HCT116 (cell line): Measurements from ENCODE around the gene SGCB.

Experiments used
- EZH2 ChIP-seq: fragments of 200-600 bp; sonication (generic); IDR thresholded peaks from 2 replicates; pipeline ENCODE4 v1.6.1; 2017; ENCODE audit warnings: antibody characterized with exemption, mixed run types
- JUND ChIP-seq: IDR thresholded peaks from 2 replicates; pipeline ENCODE4 v1.6.1; 2012
- MAX ChIP-seq: IDR thresholded peaks from 2 replicates; pipeline ENCODE4 v1.6.1; 2012
- POLR2A ChIP-seq: IDR thresholded peaks from 2 replicates; pipeline ENCODE4 v1.7.0; 2011; ENCODE audit warnings: borderline replicate concordance; ENCODE audit not compliant: insufficient read depth, insufficient read length; ENCODE audit errors: extremely low read depth
- RAD21 ChIP-seq: IDR thresholded peaks from 2 replicates; pipeline ENCODE4 v1.6.1; 2012; ENCODE audit warnings: low read depth, mild to moderate bottlenecking
- TCF7L2 ChIP-seq: IDR thresholded peaks from 2 replicates; pipeline ENCODE4 v1.7.0; 2011; ENCODE audit warnings: borderline replicate concordance, inconsistent platforms; ENCODE audit not compliant: insufficient read depth, insufficient read length; ENCODE audit errors: extremely low read depth
- TF ChIP-seq, protein P1 (sequence below), 3 experiments: fragments of 200-600 bp in 1 of 3; sonication (generic) in 1 of 3; IDR thresholded peaks in 2 of 3; conservative IDR thresholded peaks in 1 of 3; 2 replicates each; pipeline ENCODE4 v1.5.1; 2012 to 2017; ENCODE audit warnings: low read depth in 2 of 3, low read length in 2 of 3, antibody characterized with exemption in 1 of 3, borderline replicate concordance in 1 of 3, control low read depth in 1 of 3, mild to moderate bottlenecking in 1 of 3, mixed read lengths in 1 of 3, mixed run types in 1 of 3, moderate library complexity in 1 of 3; ENCODE audit not compliant: insufficient read depth in 1 of 3
- TF ChIP-seq, protein P2 (sequence below): IDR thresholded peaks from 2 replicates; pipeline ENCODE4 v1.6.1; 2012; ENCODE audit warnings: low read depth

GRCh38 chr4:51999250-51999649 lies 38.8 kb downstream of the SGCB start:
- no peak for TF ChIP-seq JUND
- no peak for TF ChIP-seq MAX
- TF ChIP-seq TCF7L2, result no peak
- TF ChIP-seq, protein P1, sequence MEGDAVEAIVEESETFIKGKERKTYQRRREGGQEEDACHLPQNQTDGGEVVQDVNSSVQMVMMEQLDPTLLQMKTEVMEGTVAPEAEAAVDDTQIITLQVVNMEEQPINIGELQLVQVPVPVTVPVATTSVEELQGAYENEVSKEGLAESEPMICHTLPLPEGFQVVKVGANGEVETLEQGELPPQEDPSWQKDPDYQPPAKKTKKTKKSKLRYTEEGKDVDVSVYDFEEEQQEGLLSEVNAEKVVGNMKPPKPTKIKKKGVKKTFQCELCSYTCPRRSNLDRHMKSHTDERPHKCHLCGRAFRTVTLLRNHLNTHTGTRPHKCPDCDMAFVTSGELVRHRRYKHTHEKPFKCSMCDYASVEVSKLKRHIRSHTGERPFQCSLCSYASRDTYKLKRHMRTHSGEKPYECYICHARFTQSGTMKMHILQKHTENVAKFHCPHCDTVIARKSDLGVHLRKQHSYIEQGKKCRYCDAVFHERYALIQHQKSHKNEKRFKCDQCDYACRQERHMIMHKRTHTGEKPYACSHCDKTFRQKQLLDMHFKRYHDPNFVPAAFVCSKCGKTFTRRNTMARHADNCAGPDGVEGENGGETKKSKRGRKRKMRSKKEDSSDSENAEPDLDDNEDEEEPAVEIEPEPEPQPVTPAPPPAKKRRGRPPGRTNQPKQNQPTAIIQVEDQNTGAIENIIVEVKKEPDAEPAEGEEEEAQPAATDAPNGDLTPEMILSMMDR (IDR thresholded peaks at IDR 0.05 in 2 of 3, conservative IDR thresholded peaks at IDR 0.05 in 1 of 3; ENCODE audit: borderline replicate concordance in 1 of 3, insufficient read depth in 1 of 3, low read depth in 2 of 3, low read length in 2 of 3), result no peak
- TF ChIP-seq POLR2A, result no peak
- no peak for TF ChIP-seq RAD21
- no peak for TF ChIP-seq EZH2
- TF ChIP-seq, protein P2, sequence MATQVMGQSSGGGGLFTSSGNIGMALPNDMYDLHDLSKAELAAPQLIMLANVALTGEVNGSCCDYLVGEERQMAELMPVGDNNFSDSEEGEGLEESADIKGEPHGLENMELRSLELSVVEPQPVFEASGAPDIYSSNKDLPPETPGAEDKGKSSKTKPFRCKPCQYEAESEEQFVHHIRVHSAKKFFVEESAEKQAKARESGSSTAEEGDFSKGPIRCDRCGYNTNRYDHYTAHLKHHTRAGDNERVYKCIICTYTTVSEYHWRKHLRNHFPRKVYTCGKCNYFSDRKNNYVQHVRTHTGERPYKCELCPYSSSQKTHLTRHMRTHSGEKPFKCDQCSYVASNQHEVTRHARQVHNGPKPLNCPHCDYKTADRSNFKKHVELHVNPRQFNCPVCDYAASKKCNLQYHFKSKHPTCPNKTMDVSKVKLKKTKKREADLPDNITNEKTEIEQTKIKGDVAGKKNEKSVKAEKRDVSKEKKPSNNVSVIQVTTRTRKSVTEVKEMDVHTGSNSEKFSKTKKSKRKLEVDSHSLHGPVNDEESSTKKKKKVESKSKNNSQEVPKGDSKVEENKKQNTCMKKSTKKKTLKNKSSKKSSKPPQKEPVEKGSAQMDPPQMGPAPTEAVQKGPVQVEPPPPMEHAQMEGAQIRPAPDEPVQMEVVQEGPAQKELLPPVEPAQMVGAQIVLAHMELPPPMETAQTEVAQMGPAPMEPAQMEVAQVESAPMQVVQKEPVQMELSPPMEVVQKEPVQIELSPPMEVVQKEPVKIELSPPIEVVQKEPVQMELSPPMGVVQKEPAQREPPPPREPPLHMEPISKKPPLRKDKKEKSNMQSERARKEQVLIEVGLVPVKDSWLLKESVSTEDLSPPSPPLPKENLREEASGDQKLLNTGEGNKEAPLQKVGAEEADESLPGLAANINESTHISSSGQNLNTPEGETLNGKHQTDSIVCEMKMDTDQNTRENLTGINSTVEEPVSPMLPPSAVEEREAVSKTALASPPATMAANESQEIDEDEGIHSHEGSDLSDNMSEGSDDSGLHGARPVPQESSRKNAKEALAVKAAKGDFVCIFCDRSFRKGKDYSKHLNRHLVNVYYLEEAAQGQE, result no peak
